HUES48 (cell line): ENCODE data around the gene CYB5R3.
"Not testable (repeated sequence)": the region's sequence is repeated elsewhere in the genome, so short reads cannot be mapped to it uniquely, and the experiment has no call there.

Experiments used
- H3K27ac ChIP-seq: one replicate; pipeline ENCODE4 v1.7.0; 2013; ENCODE audit warnings: low read depth, low read length, inconsistent platforms
- H3K27me3 ChIP-seq: 2 replicates; pipeline ENCODE4 v1.6.1; 2013; ENCODE audit warnings: mild to moderate bottlenecking, low read length; ENCODE audit not compliant: control insufficient read depth, insufficient read depth
- H3K36me3 ChIP-seq: 2 replicates; pipeline ENCODE4 v1.6.1; 2013; ENCODE audit warnings: low read length; ENCODE audit not compliant: control insufficient read depth, insufficient read depth
- H3K4me1 ChIP-seq: 2 replicates; pipeline ENCODE4 v1.6.1; 2013; ENCODE audit warnings: mild to moderate bottlenecking, low read length; ENCODE audit not compliant: control insufficient read depth, insufficient read depth
- H3K4me3 ChIP-seq: 2 replicates; pipeline ENCODE4 v1.5.1; 2013; ENCODE audit warnings: mild to moderate bottlenecking, low read depth, low read length
- H3K9ac ChIP-seq: 2 replicates; pipeline ENCODE4 v1.6.1; 2013; ENCODE audit warnings: mild to moderate bottlenecking, low read depth, low read length, moderate library complexity
- H3K9me3 ChIP-seq: 2 replicates; pipeline ENCODE4 v1.6.1; 2013; ENCODE audit warnings: low read length; ENCODE audit not compliant: control insufficient read depth, insufficient read depth

CYB5R3 gene

GRCh38 chr22:42574468-42574867 lies 74.7 kb downstream of the CYB5R3 start:
- H3K36me3 ChIP-seq: peaks cover 49% of the 10 kb centered on the region
- not testable (repeated sequence) for H3K27me3 ChIP-seq, H3K27ac ChIP-seq, H3K4me1 ChIP-seq, H3K9ac ChIP-seq, H3K4me3 ChIP-seq, H3K9me3 ChIP-seq

GRCh38 chr22:42574046-42574445 lies 75.1 kb downstream of the CYB5R3 start:
- not testable (repeated sequence) for H3K27me3 ChIP-seq, H3K4me3 ChIP-seq, H3K9ac ChIP-seq, H3K9me3 ChIP-seq, H3K27ac ChIP-seq, H3K4me1 ChIP-seq
- peaks cover 46% of the 10 kb centered on the region for H3K36me3 ChIP-seq

GRCh38 chr22:42571068-42571467 lies 78.1 kb downstream of the CYB5R3 start:
- H3K27ac ChIP-seq, H3K9me3 ChIP-seq, H3K4me3 ChIP-seq, H3K9ac ChIP-seq, H3K27me3 ChIP-seq, H3K4me1 ChIP-seq: not testable (repeated sequence)
- H3K36me3 ChIP-seq: peaks cover 25% of the 10 kb centered on the region

- H3K36me3 ChIP-seq: peaks cover 25% of the 10 kb centered on the region
- H3K4me3 ChIP-seq, H3K9ac ChIP-seq, H3K27me3 ChIP-seq, H3K9me3 ChIP-seq, H3K4me1 ChIP-seq, H3K27ac ChIP-seq: not testable (repeated sequence)
Measured at GRCh38 chr22:42570580-42570979, 78.6 kb downstream of the CYB5R3 start.

- not testable (repeated sequence) for H3K9me3 ChIP-seq, H3K9ac ChIP-seq, H3K4me1 ChIP-seq, H3K27me3 ChIP-seq, H3K27ac ChIP-seq, H3K4me3 ChIP-seq
- peaks cover 11% of the 10 kb centered on the region for H3K36me3 ChIP-seq
Measured at GRCh38 chr22:42567950-42568349, 81.2 kb downstream of the CYB5R3 start.
